ENCODE measurements around the gene CACNA2D2. TPM values are rescaled to one million over a fixed set of nuclear protein-coding genes. Genes with fewer than 3 reads are reported as not detected.
A peak's percentile ranks its signal among the peaks of the same experiment; 100 is the strongest.

CACNA2D2 gene
- total RNA-seq, 1 experiment from 2014 or later: 27.7 TPM

DNA sequence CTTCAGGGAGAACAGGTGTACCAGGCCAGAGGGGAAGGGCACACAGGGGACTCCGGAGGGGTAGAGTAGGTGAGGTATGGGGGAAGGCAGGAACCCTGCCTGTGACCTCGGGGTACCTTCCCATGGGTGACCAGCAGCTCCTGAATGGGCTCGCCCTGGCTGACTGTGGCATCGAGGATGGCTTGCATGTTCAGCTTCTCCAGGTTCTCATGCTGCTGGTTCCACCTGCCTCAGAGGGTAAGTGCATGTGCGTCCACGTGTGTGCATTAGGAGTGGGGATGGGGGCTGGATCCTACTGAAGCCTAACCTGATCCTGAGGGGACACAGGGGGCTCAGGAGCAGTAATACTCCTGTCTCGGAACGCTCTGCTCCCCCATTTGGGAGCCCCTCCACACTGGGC lies 158.4 kb downstream of the CACNA2D2 start:
- H3K4ac ChIP-seq (ENCODE audit: low read depth, low read length): no peak overlapping the region
- Mint-ChIP-seq H3K27me3 (ENCODE audit: low read depth) (peaks cover 58% of the 10 kb centered on the region), H3K4me3 (peak overlapping the region; percentile 57 to 70; a peak in 2 of 5 replicates), H3K4me1 (peaks cover 8 to 14% of the 10 kb centered on the region in 2 experiments), H3K27ac (no peak overlapping the region), H3K9me3 (no peaks in the 10 kb centered on the region), H3K36me3 (ENCODE audit: insufficient read depth in 1 of 3, low read depth in 3 of 3) (peaks cover 6 to 15% (median 7%) of the 10 kb centered on the region in 3 experiments; a peak in 6 of 7 replicates)
- peak overlapping the region; percentile 62 for H3K4me2 ChIP-seq (ENCODE audit: insufficient read depth, insufficient read length, low read length)
- H2BK120ac ChIP-seq (ENCODE audit: low read depth, low read length, poor library complexity, severe bottlenecking): no peak overlapping the region
- no peak overlapping the region for H4K5ac ChIP-seq (ENCODE audit: insufficient read length, low read depth, low read length)
- no peaks in the 10 kb centered on the region; the same call in 1 of the 2 replicates for H3K4me1 ChIP-seq (ENCODE audit: insufficient read depth, low read length)
- no peak overlapping the region for H3K14ac ChIP-seq (ENCODE audit: insufficient read depth, low read length)
- H4K8ac ChIP-seq (replicated peaks; ENCODE audit: insufficient read length, low read depth, low read length): no peak overlapping the region
- H3K27ac ChIP-seq (ENCODE audit: insufficient read length, low read depth, low read length): no peak overlapping the region
- TF ChIP-seq, protein P1, sequence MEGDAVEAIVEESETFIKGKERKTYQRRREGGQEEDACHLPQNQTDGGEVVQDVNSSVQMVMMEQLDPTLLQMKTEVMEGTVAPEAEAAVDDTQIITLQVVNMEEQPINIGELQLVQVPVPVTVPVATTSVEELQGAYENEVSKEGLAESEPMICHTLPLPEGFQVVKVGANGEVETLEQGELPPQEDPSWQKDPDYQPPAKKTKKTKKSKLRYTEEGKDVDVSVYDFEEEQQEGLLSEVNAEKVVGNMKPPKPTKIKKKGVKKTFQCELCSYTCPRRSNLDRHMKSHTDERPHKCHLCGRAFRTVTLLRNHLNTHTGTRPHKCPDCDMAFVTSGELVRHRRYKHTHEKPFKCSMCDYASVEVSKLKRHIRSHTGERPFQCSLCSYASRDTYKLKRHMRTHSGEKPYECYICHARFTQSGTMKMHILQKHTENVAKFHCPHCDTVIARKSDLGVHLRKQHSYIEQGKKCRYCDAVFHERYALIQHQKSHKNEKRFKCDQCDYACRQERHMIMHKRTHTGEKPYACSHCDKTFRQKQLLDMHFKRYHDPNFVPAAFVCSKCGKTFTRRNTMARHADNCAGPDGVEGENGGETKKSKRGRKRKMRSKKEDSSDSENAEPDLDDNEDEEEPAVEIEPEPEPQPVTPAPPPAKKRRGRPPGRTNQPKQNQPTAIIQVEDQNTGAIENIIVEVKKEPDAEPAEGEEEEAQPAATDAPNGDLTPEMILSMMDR (conservative IDR thresholded peaks at IDR 0.05): no peak
- H3K9ac ChIP-seq (ENCODE audit: extremely low read depth, insufficient read length, low read length): no peak overlapping the region
- H2BK5ac ChIP-seq (ENCODE audit: insufficient read length, low read length): no peak overlapping the region
- H3K18ac ChIP-seq (ENCODE audit: insufficient read length, low read depth, low read length): no peak overlapping the region
- H2AFZ ChIP-seq (ENCODE audit: low read length): no peak overlapping the region
- no peak overlapping the region for H2BK20ac ChIP-seq (ENCODE audit: low read depth, low read length, poor library complexity, severe bottlenecking)
- no CpG with 5 or more reads among the region's 8 CpGs for WGBS (ENCODE audit: extremely low coverage, insufficient read length, low lambda C conversion rate)
- H4K20me1 ChIP-seq (ENCODE audit: control insufficient read depth, insufficient read depth, insufficient read length): no peaks in the 10 kb centered on the region
- H2BK12ac ChIP-seq (ENCODE audit: insufficient read length, low read depth, low read length): no peak overlapping the region
- H3T11ph ChIP-seq (ENCODE audit: low read length): no peak overlapping the region
- H3K23ac ChIP-seq (ENCODE audit: insufficient read length, low read depth, low read length): no peak overlapping the region
- H3K27me3 ChIP-seq (ENCODE audit: insufficient read depth, low read length): peaks cover 13% of the 10 kb centered on the region; the same call in 1 of the 2 replicates
- H3K79me1 ChIP-seq (ENCODE audit: insufficient read depth, low read depth, low read length, poor library complexity, severe bottlenecking): no peaks in the 10 kb centered on the region
- H3K23me2 ChIP-seq (ENCODE audit: insufficient read length, low read depth, low read length, poor library complexity, severe bottlenecking): peaks cover 15% of the 10 kb centered on the region
- H3K56ac ChIP-seq (ENCODE audit: insufficient read length, low read depth, low read length): no peak overlapping the region
- no peak overlapping the region for H2BK15ac ChIP-seq (ENCODE audit: low read depth, low read length)
- no peaks in the 10 kb centered on the region for H3K79me2 ChIP-seq (ENCODE audit: insufficient read depth, low read length)
- no peak for DNase-seq
- no peak overlapping the region for H4K91ac ChIP-seq (ENCODE audit: insufficient read length, low read depth, low read length)
- H3K9me3 ChIP-seq (ENCODE audit: control insufficient read depth, low read depth, low read length): no peaks in the 10 kb centered on the region
- H2AK5ac ChIP-seq (ENCODE audit: insufficient read length, low read length): no peak overlapping the region
